Natural killer cell (primary cell): ENCODE data around the gene TMOD2. TPM values are rescaled to one million over a fixed set of nuclear protein-coding genes. Genes with fewer than 3 reads are reported as not detected.

Experiments used
- ATAC-seq, 3 donors: fragments of 150-1000 bp in 2 of 3; fragments of 200-7000 bp in 1 of 3; cut with Tn5 transposase; 1 replicate in 1 of 3; 2 replicates in 2 of 3; pipeline ENCODE4 v1.10.0; 2021; ENCODE audit warnings: mild to moderate bottlenecking in 2 of 3, moderate library complexity in 2 of 3
- DNase-seq, 2 donors: peaks; one replicate each; pipeline versions ENCODE4 v3.0.0 to v3.0.0-alpha.2; 2013 to 2021; ENCODE audit warnings: mixed read lengths in 1 of 2
- H3K27ac ChIP-seq: one replicate; pipeline ENCODE4 v1.5.1; 2013; ENCODE audit warnings: mild to moderate bottlenecking, low read length
- H3K27me3 ChIP-seq: one replicate; pipeline ENCODE4 v1.6.1; 2013; ENCODE audit warnings: low read length; ENCODE audit not compliant: control insufficient read depth, insufficient read depth
- H3K36me3 ChIP-seq: one replicate; pipeline ENCODE4 v1.6.1; 2013; ENCODE audit warnings: low read length; ENCODE audit not compliant: control insufficient read depth, insufficient read depth
- H3K4me1 ChIP-seq: one replicate; pipeline ENCODE4 v1.6.1; 2013; ENCODE audit warnings: low read length; ENCODE audit not compliant: control insufficient read depth, insufficient read depth
- H3K4me3 ChIP-seq: one replicate; pipeline ENCODE4 v1.5.1; 2013; ENCODE audit warnings: low read length
- H3K9me3 ChIP-seq: one replicate; pipeline ENCODE4 v1.6.1; 2013; ENCODE audit warnings: low read length; ENCODE audit not compliant: control insufficient read depth, insufficient read depth
- H3K27ac Mint-ChIP-seq, 2 donors: one replicate each; pipeline ENCODE4 v1.8.0; 2022; ENCODE audit warnings: mild to moderate bottlenecking in 2 of 2, mixed read lengths in 2 of 2, moderate library complexity in 1 of 2
- H3K27me3 Mint-ChIP-seq, 2 donors: one replicate each; pipeline ENCODE4 v1.8.0; 2022; ENCODE audit warnings: low read depth in 2 of 2, mixed read lengths in 2 of 2
- H3K36me3 Mint-ChIP-seq: one replicate; pipeline ENCODE4 v1.8.0; 2022; ENCODE audit warnings: mixed read lengths
- H3K4me1 Mint-ChIP-seq, 2 donors: one replicate each; pipeline ENCODE4 v1.8.0; 2022; ENCODE audit warnings: mixed read lengths in 2 of 2
- H3K4me3 Mint-ChIP-seq: one replicate; pipeline ENCODE4 v1.8.0; 2022; ENCODE audit warnings: mild to moderate bottlenecking, moderate library complexity, mixed read lengths
- H3K9me3 Mint-ChIP-seq, 2 donors: one replicate each; pipeline ENCODE4 v1.8.0; 2022; ENCODE audit warnings: mixed read lengths in 2 of 2
- CTCF ChIP-seq: fragments of 200-600 bp; IDR thresholded peaks from one replicate; pipeline ENCODE4 v1.8.0; 2022; ENCODE audit warnings: antibody characterized with exemption
- WGBS: methylation state at CpG from one replicate; pipeline ENCODE4 v1.1.7; 2013; ENCODE audit warnings: missing lambda C conversion rate; ENCODE audit not compliant: insufficient coverage; 5-methylcytosine and 5-hydroxymethylcytosine counted together
- intact Hi-C: fragments of 100-400 bp; cut with micrococcal nuclease; formaldehyde crosslinking; loops from one replicate; pipeline ENCODE4 v1.14.2; 2022
- total RNA-seq, 4 donors: library from RNA; stranded (reverse); fragments of 120-200 nt in 1 of 4; gene quantifications; one replicate each; pipeline versions ENCODE4 v1.2.3 to v1.2.4, GENCODE V29; 2013 to 2022

TMOD2 gene
- total RNA-seq, 3 donors from 2014 or later (not counting 1 experiment from before 2014, with no cell fraction given) = 1.6 to 4.7 (median 1.6) TPM

DNA sequence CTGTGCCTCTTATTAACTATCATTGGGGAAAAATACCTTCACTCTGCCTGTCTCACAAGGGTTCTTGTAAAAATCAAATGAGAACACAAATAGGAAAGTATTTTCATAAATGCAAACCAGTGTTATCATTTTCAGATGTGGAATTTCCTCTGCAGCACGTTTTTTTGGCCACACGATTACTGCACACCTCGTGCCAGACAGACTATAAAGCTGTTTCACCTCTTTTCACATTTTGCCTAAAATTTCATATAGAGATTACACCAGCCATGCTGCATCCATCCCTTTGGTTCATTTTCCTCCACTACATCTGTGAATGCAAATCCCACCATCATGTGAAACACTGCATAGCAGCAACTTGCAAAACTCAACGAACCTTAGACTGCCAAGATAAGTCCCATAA, 1.2 kb upstream of the TMOD2 start:
- H3K27me3 ChIP-seq = peaks cover 10% of the 10 kb centered on the region
- DNase-seq (no peak), ATAC-seq (no peak)
- no peak overlapping the region for H3K4me3 ChIP-seq
- no peak for TF ChIP-seq CTCF
- no peaks in the 10 kb centered on the region for H3K9me3 ChIP-seq
- WGBS = 66% methylated on average over 4 of the region's 4 CpGs
- H3K4me1 ChIP-seq = peaks cover 12% of the 10 kb centered on the region
- Mint-ChIP-seq H3K27ac (no peak overlapping the region), H3K36me3 (no peaks in the 10 kb centered on the region), H3K27me3 (peaks cover 53 to 73% of the 10 kb centered on the region in 2 donors), H3K9me3 (no peaks in the 10 kb centered on the region), H3K4me1 (peaks cover 6 to 10% of the 10 kb centered on the region in 2 donors), H3K4me3 (peak overlapping the region; percentile 83)
- no peaks in the 10 kb centered on the region for H3K36me3 ChIP-seq
- no peak overlapping the region for H3K27ac ChIP-seq
- intact Hi-C loops = no loop called here

- Mint-ChIP-seq H3K4me3 (peak overlapping the region; percentile 82), H3K27ac (no peak overlapping the region), H3K4me1 (peaks cover 6 to 10% of the 10 kb centered on the region in 2 donors), H3K27me3 (peaks cover 55 to 64% of the 10 kb centered on the region in 2 donors), H3K36me3 (no peaks in the 10 kb centered on the region), H3K9me3 (no peaks in the 10 kb centered on the region)
- intact Hi-C loops = no loop called here
- no peaks in the 10 kb centered on the region for H3K9me3 ChIP-seq
- no peak overlapping the region for H3K27ac ChIP-seq
- no peaks in the 10 kb centered on the region for H3K36me3 ChIP-seq
- DNase-seq (peak in 1 of 2 donors; percentile 37), ATAC-seq (peak; percentile 33 to 65 (median 47))
- TF ChIP-seq CTCF = no peak
- WGBS = 5% methylated on average over 71 of the region's 71 CpGs
- peaks cover 8% of the 10 kb centered on the region for H3K27me3 ChIP-seq
- H3K4me3 ChIP-seq = peak overlapping the region; percentile 30
- peaks cover 12% of the 10 kb centered on the region for H3K4me1 ChIP-seq
Measured at GRCh38 chr15:51751697-51752683, 593 bp downstream of the TMOD2 start.

DNA sequence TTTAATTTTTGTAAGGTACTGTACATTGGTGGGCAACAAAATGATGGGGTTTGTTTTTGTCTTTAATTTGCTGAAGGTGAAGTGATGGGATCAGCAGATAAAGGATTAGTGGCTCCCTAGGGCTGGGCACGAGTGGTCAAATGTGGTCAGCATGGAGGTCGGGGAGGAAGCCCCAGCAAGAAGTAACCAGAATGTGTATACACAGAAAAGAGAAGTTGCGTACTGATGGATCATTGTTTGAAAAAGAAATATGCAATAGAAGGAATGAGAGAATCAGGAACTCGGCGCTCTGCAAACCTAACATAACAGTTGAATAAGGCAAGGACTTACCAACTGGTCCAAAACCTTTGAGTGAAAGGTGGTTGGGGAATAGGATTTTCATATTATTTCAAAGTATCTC, 1.5 kb downstream of the TMOD2 start:
- H3K27ac ChIP-seq = no peak overlapping the region
- H3K9me3 ChIP-seq = no peaks in the 10 kb centered on the region
- intact Hi-C loops = no loop called here
- Mint-ChIP-seq H3K4me1 (peaks cover 6 to 10% of the 10 kb centered on the region in 2 donors), H3K4me3 (peak overlapping the region; percentile 67), H3K27me3 (peaks cover 51 to 57% of the 10 kb centered on the region in 2 donors), H3K27ac (no peak overlapping the region), H3K36me3 (no peaks in the 10 kb centered on the region), H3K9me3 (no peaks in the 10 kb centered on the region)
- H3K4me1 ChIP-seq = peaks cover 12% of the 10 kb centered on the region
- H3K4me3 ChIP-seq = no peak overlapping the region
- peaks cover 8% of the 10 kb centered on the region for H3K27me3 ChIP-seq
- TF ChIP-seq CTCF = no peak
- ATAC-seq (no peak), DNase-seq (no peak)
- WGBS = 72% methylated on average over 5 of the region's 5 CpGs
- H3K36me3 ChIP-seq = no peaks in the 10 kb centered on the region
